Dermis blood vessel endothelial cell (primary cell): ENCODE data around the gene RHCE. TPM values are rescaled to one million over a fixed set of nuclear protein-coding genes. Genes with fewer than 3 reads are reported as not detected.
"Not testable (repeated sequence)": the region's sequence is repeated elsewhere in the genome, so short reads cannot be mapped to it uniquely, and the experiment has no call there.

Experiments
- DNase-seq: peaks from one replicate; pipeline ENCODE4 v3.0.0; 2010
- total RNA-seq: library from RNA; depleted of rRNA; stranded (reverse); fragments of >200 nt; gene quantifications from 2 replicates; pipeline ENCODE4 v1.2.3, GENCODE V29; 2014

RHCE gene
- total RNA-seq, 1 donor from 2014 or later, result 0.34 TPM

GRCh38 chr1:25338986-25339385, 81.6 kb downstream of the RHCE start:
- no peak for DNase-seq

- DNase-seq, result peak; percentile 87
Measured at GRCh38 chr1:25338188-25338981, 82.2 kb downstream of the RHCE start, which contains the start of gene TMEM50A. Gene TMEM50A (plus strand): TSS chr1:25338334. CDS start chr1:25340487, 2,153 bp downstream.

GRCh38 chr1:25337483-25338187, 83.0 kb downstream of the RHCE start:
- DNase-seq, result not testable (repeated sequence)

GRCh38 chr1:25336922-25337354, 83.7 kb downstream of the RHCE start:
- DNase-seq, result not testable (repeated sequence)

- DNase-seq, result peak; percentile 83
Measured at GRCh38 chr1:25329950-25330349, 90.7 kb downstream of the RHCE start.

- not testable (repeated sequence) for DNase-seq
Measured at GRCh38 chr1:25329336-25329735, 91.3 kb downstream of the RHCE start.

- DNase-seq, result not testable (repeated sequence)
Measured at GRCh38 chr1:25328791-25329185, 91.8 kb downstream of the RHCE start.

- DNase-seq, result not testable (repeated sequence)
Measured at GRCh38 chr1:25327864-25328790, 92.5 kb downstream of the RHCE start.

GRCh38 chr1:25324407-25324806, 96.2 kb downstream of the RHCE start:
- not testable (repeated sequence) for DNase-seq

GRCh38 chr1:25322127-25322526, 98.5 kb downstream of the RHCE start:
- DNase-seq, result not testable (repeated sequence)

GRCh38 chr1:25320314-25320938, 100.2 kb downstream of the RHCE start:
- peak; percentile 77 for DNase-seq

GRCh38 chr1:25312806-25313470, 107.7 kb downstream of the RHCE start:
- DNase-seq, result not testable (repeated sequence)

Other genes with a start within 250 kb of the RHCE start
- 46.1 and 56.8 TPM in 2 replicates for gene SYF2, start 188.3 kb downstream of the RHCE start, total RNA-seq
- 111 and 342 TPM in 2 replicates for gene RSRP1, start 173.4 kb downstream of the RHCE start, total RNA-seq
- gene RHD, start 148.3 kb downstream of the RHCE start, total RNA-seq, result 0.09 and 0.34 TPM in 2 replicates
- 171 and 248 TPM in 2 replicates for gene TMEM50A, start 82.5 kb downstream of the RHCE start, total RNA-seq
- 28.5 and 29.1 TPM in 2 replicates for gene MACO1, start 10.1 kb upstream of the RHCE start, total RNA-seq
- gene LDLRAP1, start 122.8 kb upstream of the RHCE start, total RNA-seq, result 22.0 and 31.8 TPM in 2 replicates
- 2.5 and 3.1 TPM in 2 replicates for gene MAN1C1, start 196.0 kb upstream of the RHCE start, total RNA-seq